Neural cell (in vitro differentiated cells): Measurements from ENCODE around the gene CHST13.

ENCODE experiments used
- CTCF ChIP-seq: fragments of 450-650 bp; IDR thresholded peaks from 2 replicates; pipeline ENCODE4 v1.5.1; 2014; ENCODE audit warnings: antibody characterized with exemption, mild to moderate bottlenecking, moderate library complexity; ENCODE audit not compliant: poor library complexity, severe bottlenecking
- EP300 ChIP-seq: fragments of 450-650 bp; conservative IDR thresholded peaks from 2 replicates; pipeline ENCODE4 v1.6.1; 2014; ENCODE audit warnings: antibody characterized with exemption, mild to moderate bottlenecking, moderate library complexity; ENCODE audit not compliant: poor library complexity, severe bottlenecking
- EZH2 ChIP-seq: fragments of 200-600, 300-800 bp; shearing (Covaris generic), sonication (generic); IDR thresholded peaks from 2 replicates; pipeline ENCODE4 v1.6.1; 2014; ENCODE audit warnings: antibody characterized with exemption, low read length, borderline replicate concordance, mild to moderate bottlenecking; ENCODE audit not compliant: insufficient read depth, poor library complexity, severe bottlenecking
- MXI1 ChIP-seq: fragments of 450-650 bp; conservative IDR thresholded peaks from 2 replicates; pipeline ENCODE4 v1.6.1; 2014; ENCODE audit warnings: antibody characterized with exemption, mild to moderate bottlenecking; ENCODE audit not compliant: poor library complexity, severe bottlenecking
- POLR2AphosphoS5 ChIP-seq: IDR thresholded peaks from 2 replicates; pipeline ENCODE4 v1.6.1; 2012
- REST ChIP-seq: IDR thresholded peaks from 2 replicates; pipeline ENCODE4 v1.6.1; 2012; ENCODE audit warnings: borderline replicate concordance
- SMC3 ChIP-seq: fragments of 450-650 bp; conservative IDR thresholded peaks from 2 replicates; pipeline ENCODE4 v1.6.1; 2014; ENCODE audit warnings: antibody characterized with exemption, mild to moderate bottlenecking, moderate library complexity; ENCODE audit not compliant: poor library complexity
- TAF1 ChIP-seq: IDR thresholded peaks from 2 replicates; pipeline ENCODE4 v1.6.1; 2012; ENCODE audit warnings: low read depth

- TF ChIP-seq CTCF (no peak), POLR2AphosphoS5 (no peak), TAF1 (no peak), MXI1 (no peak), EZH2 (no peak), EP300 (no peak), SMC3 (no peak), REST (no peak)
Observed at GRCh38 chr3:126503701-126504100, 20.3 kb upstream of the CHST13 start.
